GM12892 (cell line): ENCODE measurements around the gene KIAA1191.

Experiments used
- POLR2A ChIP-seq: IDR thresholded peaks from 2 replicates; pipeline ENCODE4 v1.6.1; 2011; ENCODE audit warnings: low read depth, low read length, control low read depth
- POLR2AphosphoS5 ChIP-seq: IDR thresholded peaks from 2 replicates; pipeline ENCODE4 v1.6.1; 2011; ENCODE audit warnings: low read depth, low read length, control low read depth
- TAF1 ChIP-seq: IDR thresholded peaks from 2 replicates; pipeline ENCODE4 v1.6.1; 2011; ENCODE audit warnings: low read depth, mild to moderate bottlenecking, control low read depth, low read length, borderline replicate concordance

DNA sequence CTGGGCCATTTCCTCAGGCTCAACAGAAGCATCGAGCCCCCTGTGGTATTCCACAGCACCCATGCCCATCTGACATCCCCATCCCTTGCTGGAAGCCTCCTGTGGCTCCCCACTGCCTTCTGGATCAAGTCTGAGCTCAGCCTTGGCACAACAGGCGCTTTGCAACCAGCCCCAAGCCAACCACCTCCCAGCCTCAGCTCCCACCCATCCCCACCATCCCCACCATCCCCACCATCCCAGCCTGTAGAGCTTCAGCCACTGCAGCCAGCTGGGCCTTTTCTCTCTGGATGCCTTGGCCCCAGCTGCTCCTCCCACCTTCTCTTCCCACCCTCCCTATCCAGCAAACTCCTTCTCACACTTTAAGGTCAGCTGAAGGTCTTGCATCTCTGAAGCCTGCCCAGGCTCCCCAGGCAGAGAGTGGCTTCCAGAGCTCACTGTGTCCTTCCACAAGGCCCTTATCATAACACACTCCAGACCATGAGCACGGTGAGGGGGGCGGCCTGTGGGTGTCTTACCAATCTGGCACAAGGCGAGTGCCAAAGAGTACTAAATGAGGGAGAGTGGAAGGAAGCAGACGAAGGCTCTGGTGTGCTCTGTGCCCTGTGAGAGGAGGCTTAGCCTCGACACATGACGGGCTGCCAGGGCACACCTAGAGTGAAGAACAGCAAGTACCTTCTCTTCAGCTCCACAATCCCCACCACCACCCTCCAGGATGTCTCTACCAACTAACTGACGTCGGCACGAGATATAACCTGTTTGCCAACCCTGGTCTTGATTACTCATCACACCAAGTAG is 33.5 kb upstream of the KIAA1191 start:
- TF ChIP-seq POLR2AphosphoS5 (no peak), POLR2A (no peak), TAF1 (no peak)
